HG03439 (cell line): ENCODE measurements around the gene EFNA3.

Source experiments
- ATAC-seq: cut with Tn5 transposase; IDR thresholded peaks from one replicate; pipeline ENCODE4 v1.9.1; 2021; ENCODE audit warnings: mild to moderate bottlenecking, moderate library complexity; ENCODE audit not compliant: unreplicated experiment

The EFNA3 gene

GRCh38 chr1:155078469-155079209 lies at the start of gene EFNA3:
EFNA3 (plus strand) TSS chr1:155078837; CDS start chr1:155078942, 105 bp downstream.
- ATAC-seq: no peak

GRCh38 chr1:155029513-155030242 lies 49.0 kb upstream of the EFNA3 start:
- no peak for ATAC-seq

GRCh38 chr1:155030243-155030795 lies 48.3 kb upstream of the EFNA3 start:
- ATAC-seq: no peak

- no peak for ATAC-seq
Measured at GRCh38 chr1:155030899-155031298, 47.7 kb upstream of the EFNA3 start.

GRCh38 chr1:155032886-155033285 lies 45.8 kb upstream of the EFNA3 start:
- ATAC-seq: no peak

GRCh38 chr1:155033524-155033923 lies 45.1 kb upstream of the EFNA3 start, which contains the start of the genes DCST1 and DCST2:
DCST1 (plus strand) TSS chr1:155033824; CDS start chr1:155034037, 213 bp downstream.
DCST2 (minus strand) TSS chr1:155033781; CDS start chr1:155033701, 80 bp downstream.
- no peak for ATAC-seq

GRCh38 chr1:155034318-155035208 lies 44.1 kb upstream of the EFNA3 start:
- ATAC-seq: no peak

- ATAC-seq: no peak
Measured at GRCh38 chr1:155035936-155036335, 42.7 kb upstream of the EFNA3 start.

- no peak for ATAC-seq
Measured at GRCh38 chr1:155037043-155037442, 41.6 kb upstream of the EFNA3 start.

GRCh38 chr1:155037851-155038441 lies 40.7 kb upstream of the EFNA3 start:
- no peak for ATAC-seq

- ATAC-seq: no peak
Measured at GRCh38 chr1:155038602-155039307, 39.9 kb upstream of the EFNA3 start.

GRCh38 chr1:155039308-155039669 lies 39.3 kb upstream of the EFNA3 start:
- ATAC-seq: no peak

- no peak for ATAC-seq
Measured at GRCh38 chr1:155040358-155041093, 38.1 kb upstream of the EFNA3 start.

GRCh38 chr1:155042789-155043188 lies 35.8 kb upstream of the EFNA3 start:
- no peak for ATAC-seq

- no peak for ATAC-seq
Measured at GRCh38 chr1:155043301-155043702, 35.3 kb upstream of the EFNA3 start.

- no peak for ATAC-seq
Measured at GRCh38 chr1:155043793-155044192, 34.8 kb upstream of the EFNA3 start.

- ATAC-seq: no peak
Measured at GRCh38 chr1:155044365-155044764, 34.3 kb upstream of the EFNA3 start.

- ATAC-seq: no peak
Measured at GRCh38 chr1:155044812-155045657, 33.6 kb upstream of the EFNA3 start.
